NCI-H2029 (cell line): ENCODE data around the gene FEZF1.

Experiments
- DNase-seq: peaks from one replicate; lab custom pipeline; 2025; lab: John Stamatoyannopoulos, UW

Gene FEZF1

GRCh38 chr7:122304319-122304975 is at the start of gene FEZF1:
FEZF1 (minus strand) TSS chr7:122304750; CDS start chr7:122304437, 313 bp downstream.
- peak; percentile 21 for DNase-seq

GRCh38 chr7:122352454-122352853 is 47.9 kb upstream of the FEZF1 start:
- no peak for DNase-seq

GRCh38 chr7:122350701-122351100 is 46.2 kb upstream of the FEZF1 start:
- DNase-seq: no peak

- no peak for DNase-seq
Measured at GRCh38 chr7:122344303-122344620, 39.7 kb upstream of the FEZF1 start.

- DNase-seq: no peak
Measured at GRCh38 chr7:122343601-122344302, 39.2 kb upstream of the FEZF1 start.

- no peak for DNase-seq
Measured at GRCh38 chr7:122340427-122340826, 35.9 kb upstream of the FEZF1 start.

GRCh38 chr7:122339145-122339904 is 34.8 kb upstream of the FEZF1 start:
- DNase-seq: no peak

GRCh38 chr7:122337011-122337410 is 32.5 kb upstream of the FEZF1 start:
- no peak for DNase-seq

- no peak for DNase-seq
Measured at GRCh38 chr7:122329145-122329802, 24.7 kb upstream of the FEZF1 start.

- no peak for DNase-seq
Measured at GRCh38 chr7:122327969-122328368, 23.4 kb upstream of the FEZF1 start.

- DNase-seq: no peak
Measured at GRCh38 chr7:122316467-122317388, 12.2 kb upstream of the FEZF1 start.

- no peak for DNase-seq
Measured at GRCh38 chr7:122315507-122316466, 11.2 kb upstream of the FEZF1 start.

- no peak for DNase-seq
Measured at GRCh38 chr7:122314284-122314683, 9.7 kb upstream of the FEZF1 start.

- DNase-seq: no peak
Measured at GRCh38 chr7:122312789-122313188, 8.2 kb upstream of the FEZF1 start.

GRCh38 chr7:122311734-122312450 is 7.3 kb upstream of the FEZF1 start:
- DNase-seq: no peak

GRCh38 chr7:122311050-122311700 is 6.6 kb upstream of the FEZF1 start:
- DNase-seq: no peak

- DNase-seq: no peak
Measured at GRCh38 chr7:122310119-122311021, 5.8 kb upstream of the FEZF1 start.

GRCh38 chr7:122309421-122309820 is 4.9 kb upstream of the FEZF1 start:
- DNase-seq: no peak
